CD4-positive, alpha-beta T cell treated with Interferon gamma for 1 hour (primary cell): Measurements from ENCODE around the gene HMGCR.

ENCODE experiments used
- DNase-seq: peaks from one replicate; pipeline ENCODE4 v3.0.0-alpha.2; 2020

Gene HMGCR

GRCh38 chr5:75341934-75342333 lies 4.9 kb downstream of the HMGCR start:
- DNase-seq: no peak

GRCh38 chr5:75342836-75343235 lies 5.8 kb downstream of the HMGCR start:
- DNase-seq: no peak

GRCh38 chr5:75348241-75348640 lies 11.2 kb downstream of the HMGCR start:
- DNase-seq: no peak

GRCh38 chr5:75349663-75350062 lies 12.6 kb downstream of the HMGCR start:
- DNase-seq: no peak

DNA sequence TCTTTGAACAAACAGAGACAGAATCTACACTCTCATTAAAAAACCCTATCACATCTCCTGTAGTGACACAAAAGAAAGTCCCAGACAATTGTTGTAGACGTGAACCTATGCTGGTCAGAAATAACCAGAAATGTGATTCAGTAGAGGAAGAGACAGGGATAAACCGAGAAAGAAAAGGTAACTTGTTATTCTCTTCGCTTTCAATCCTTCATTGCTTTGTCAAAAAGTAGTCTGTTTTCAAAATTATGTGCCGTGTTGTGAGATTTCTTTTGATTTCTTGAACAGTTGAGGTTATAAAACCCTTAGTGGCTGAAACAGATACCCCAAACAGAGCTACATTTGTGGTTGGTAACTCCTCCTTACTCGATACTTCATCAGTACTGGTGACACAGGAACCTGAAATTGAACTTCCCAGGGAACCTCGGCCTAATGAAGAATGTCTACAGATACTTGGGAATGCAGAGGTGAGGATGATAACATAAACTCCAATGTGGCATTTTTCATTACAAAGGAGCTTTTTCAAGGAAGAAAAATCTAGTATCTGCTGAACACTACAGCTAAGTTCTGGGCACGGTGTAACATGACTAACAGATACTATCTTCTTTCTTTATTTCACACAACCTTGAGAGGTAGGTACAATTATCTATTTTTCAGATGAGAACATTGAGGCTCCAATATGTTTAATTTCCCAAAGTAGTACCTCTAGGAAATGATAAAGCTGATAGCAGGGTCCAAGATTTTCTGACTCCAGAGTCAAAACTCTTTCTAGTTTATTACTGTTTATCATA lies 14.3 kb downstream of the HMGCR start:
- no peak for DNase-seq

- DNase-seq: no peak
Observed at GRCh38 chr5:75355236-75355635, 18.2 kb downstream of the HMGCR start.

DNA sequence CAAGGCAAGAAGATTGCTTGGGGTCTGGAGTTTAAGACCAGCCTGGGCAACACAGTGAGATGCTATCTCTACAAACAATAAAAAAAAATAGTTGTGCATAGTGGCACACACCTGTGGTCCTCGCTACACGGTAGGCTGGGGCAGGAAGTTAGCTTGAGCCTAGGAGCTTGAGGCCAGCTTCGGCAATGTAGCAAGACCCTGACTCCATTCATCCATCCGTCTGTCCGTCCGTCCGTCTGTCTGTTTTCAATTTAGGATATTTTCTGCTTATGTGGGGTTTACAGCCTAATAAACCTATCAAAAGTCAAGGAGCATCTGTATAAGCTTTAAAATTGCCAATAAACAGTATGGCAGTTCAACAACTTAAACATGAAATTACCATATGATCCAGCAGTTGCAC lies 19.7 kb downstream of the HMGCR start:
- no peak for DNase-seq

DNA sequence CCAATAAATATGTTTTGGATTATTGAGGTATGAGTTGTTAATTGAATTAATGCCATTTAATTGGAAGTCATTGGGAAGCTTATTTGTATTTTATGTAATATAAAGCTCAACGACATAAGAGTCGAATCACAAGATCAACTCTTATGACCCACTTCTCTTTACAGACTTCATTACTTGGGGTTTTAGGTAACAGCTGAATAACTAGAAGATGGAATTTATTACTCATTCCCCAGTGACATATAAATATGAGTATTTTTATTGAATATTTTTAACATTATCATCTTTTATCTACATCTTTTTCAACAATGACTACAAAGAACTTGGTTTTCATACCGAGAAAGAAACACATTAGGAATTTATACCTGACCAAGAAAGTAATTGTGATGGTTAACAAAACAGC lies 21.1 kb downstream of the HMGCR start:
- no peak for DNase-seq

DNA sequence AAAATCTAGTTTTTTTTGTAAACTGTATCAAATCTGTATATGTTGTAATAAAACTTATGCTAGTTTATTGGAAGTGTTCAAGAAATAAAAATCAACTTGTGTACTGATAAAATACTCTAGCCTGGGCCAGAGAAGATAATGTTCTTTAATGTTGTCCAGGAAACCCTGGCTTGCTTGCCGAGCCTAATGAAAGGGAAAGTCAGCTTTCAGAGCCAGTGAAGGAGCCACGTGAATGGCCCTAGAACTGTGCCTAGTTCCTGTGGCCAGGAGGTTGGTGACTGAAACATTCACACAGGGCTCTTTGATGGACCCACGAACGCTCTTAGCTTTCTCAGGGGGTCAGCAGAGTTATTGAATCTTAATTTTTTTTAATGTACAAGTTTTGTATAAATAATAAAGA lies 24.3 kb downstream of the HMGCR start:
- DNase-seq: no peak

GRCh38 chr5:75362474-75362975 lies 25.5 kb downstream of the HMGCR start:
- DNase-seq: no peak

- DNase-seq: no peak
Observed at GRCh38 chr5:75363111-75363510, 26.1 kb downstream of the HMGCR start.

DNA sequence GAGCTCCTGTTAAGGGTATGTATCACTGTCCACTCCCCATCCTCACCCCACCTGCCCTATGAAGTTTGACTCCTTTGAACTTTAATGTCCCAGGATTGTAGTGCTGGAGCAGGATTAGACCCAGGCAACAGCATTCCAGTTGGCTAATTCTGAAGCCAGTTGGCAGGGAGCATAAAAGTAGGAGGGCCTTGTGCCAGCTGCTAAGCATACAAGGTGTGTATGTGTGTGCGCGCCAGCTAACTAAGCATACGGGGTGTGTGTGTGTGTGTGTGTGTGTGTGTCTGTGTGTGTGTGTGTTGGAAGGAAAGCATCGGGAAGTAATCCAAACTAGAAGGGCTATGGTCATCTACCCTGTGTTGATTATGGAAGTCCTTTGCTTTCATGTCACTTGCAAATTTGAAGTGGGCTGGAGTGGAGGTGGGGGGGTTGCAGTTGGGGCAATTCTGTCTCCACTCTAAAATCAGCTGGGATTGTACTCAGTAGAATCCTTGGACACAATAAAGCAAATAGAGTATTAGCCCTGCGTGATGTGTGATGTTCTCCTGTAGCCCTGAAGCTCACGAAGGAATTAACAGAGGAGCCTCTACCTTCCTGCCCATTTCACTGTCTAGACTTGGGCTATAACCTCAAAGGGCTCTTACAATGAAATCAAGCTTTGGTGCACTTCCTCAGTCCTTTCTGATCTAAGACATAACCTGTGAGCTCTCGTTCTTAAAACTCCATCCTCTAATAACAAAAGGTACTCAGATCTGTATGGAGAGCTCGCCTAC lies 26.9 kb downstream of the HMGCR start:
- no peak for DNase-seq

GRCh38 chr5:75364571-75365280 lies 27.7 kb downstream of the HMGCR start:
- DNase-seq: no peak

- no peak for DNase-seq
Observed at GRCh38 chr5:75365740-75366139, 28.7 kb downstream of the HMGCR start.

DNA sequence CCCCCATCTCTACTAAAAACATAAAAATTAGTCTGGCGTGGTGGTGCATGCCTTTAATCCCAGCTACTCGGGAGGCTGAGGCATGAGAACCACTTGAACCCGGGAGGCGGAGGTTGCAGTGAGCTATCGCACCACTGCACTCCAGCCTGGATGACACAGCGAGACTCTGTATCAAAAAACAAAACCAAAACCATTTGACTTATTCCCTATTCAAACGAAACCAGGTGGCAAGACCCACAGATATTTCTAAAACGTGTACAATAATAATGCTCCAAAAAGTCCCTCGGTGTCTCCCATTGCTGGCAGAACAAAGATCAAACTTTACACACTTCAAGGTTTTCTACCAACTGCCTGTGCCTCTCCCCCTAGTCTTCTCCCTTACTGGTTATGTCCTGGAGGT lies 29.8 kb downstream of the HMGCR start:
- DNase-seq: no peak

DNA sequence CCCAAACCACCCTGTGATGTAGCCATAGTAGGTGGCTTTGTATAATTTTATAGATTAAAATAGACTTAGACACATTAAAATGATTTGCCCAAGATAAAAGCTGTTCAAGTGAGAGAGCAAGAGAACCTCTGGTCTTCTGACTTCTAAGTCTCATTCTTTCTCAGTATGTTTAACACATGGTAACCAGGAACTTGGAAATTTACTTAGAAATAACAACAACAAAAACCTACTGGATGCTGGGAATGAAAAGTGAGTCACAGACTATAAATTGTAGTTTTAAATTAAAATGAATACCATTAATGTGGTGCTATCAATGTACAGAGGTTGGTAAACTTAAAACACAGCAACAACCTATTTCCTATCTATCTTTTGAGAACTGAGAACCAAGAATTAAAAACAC lies 30.4 kb downstream of the HMGCR start:
- DNase-seq: no peak

GRCh38 chr5:75368391-75368790 lies 31.4 kb downstream of the HMGCR start:
- DNase-seq: no peak

DNA sequence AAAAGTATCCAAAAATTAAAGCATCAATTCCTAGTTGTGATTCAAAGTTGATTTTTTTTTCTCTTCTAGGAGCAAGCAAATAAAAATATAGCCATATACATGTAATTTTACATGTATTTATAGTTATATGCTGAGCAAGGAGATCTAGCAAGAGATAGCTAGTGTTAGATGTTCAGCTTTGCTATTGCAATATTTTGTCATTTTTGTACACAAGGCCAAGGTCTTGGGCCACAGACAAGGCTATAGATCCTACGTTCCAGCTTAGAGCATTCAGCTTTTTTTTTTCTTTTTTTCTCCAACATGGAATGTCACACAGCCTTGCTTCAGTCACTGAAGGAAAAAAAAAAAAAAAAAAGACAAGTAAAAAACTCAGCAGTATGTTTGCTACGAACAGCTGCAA lies 36.8 kb downstream of the HMGCR start:
- no peak for DNase-seq

DNA sequence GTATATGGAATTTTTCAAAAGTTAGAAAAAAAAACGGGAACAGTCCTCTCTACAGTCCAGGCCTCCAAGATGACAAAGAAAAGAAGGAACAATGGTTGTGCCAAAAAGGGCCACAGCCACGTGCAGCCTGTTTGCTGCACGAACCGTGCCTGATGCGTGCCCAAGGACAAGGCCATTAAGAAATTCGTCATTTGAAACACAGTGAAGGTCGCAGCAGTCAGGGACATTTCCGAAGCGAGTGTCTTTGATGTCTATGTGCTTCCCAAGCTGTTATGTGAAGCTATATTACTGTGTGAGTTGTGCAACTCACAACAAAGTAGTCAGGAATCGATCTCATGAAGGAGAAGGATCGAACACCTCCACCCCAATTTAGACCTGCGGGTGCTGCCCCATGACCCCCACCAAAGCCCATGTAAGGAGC lies 37.4 kb downstream of the HMGCR start:
- no peak for DNase-seq

DNA sequence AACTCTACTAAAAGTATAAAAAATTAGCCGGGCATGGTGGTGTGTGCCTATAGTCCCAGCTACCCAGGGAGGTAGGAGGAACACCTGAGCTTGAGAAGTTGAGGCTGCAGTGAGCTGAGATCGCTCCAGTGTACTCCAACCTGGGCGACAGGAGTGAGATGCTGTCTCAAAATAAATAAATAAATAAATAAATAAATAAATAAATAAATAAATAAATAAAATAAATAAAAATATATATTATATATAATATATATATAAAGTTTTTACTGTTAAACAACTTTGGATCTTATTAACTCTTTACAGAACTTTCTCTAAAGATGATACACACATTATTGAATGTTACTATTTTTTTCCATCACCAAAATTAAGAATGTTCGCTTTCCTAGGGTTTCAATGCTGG lies 38.4 kb downstream of the HMGCR start:
- DNase-seq: no peak

DNA sequence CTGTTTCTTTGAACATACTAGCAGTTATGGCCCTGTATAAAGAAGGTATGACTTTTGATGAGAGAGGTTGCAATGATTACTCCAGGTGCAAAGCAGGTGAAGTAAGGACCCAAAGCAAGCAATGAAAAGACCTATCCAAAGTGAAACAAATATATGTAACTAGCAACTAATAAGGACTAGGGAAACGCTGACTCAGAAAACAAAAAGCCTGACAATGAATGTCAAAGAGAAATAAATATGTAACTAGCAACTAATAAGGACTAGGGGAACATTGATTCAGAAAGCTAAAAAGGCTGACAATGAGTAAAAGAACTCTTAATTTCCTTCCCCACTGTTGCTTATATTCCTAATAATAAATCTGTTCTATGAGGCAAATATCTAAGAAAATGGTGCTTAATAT lies 43.1 kb downstream of the HMGCR start:
- no peak for DNase-seq

DNA sequence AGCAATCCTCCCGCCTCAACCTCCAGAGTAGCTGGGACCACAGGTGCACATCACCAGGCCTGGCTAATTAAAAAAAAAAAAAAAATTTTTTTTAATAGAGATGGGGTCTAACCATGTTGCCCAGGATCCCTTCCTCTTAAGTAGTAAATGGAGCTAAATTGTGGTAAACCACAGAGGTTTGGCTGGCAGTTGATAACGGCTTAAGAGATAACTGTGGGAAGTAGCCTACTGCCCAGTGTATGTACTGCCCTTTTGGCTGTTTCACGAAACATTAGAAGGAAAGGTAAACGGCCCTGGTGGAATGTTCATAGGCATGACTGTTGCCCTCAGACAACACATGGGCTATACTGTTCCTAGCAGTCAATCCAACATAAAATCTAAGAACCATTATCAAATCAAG lies 44.4 kb downstream of the HMGCR start:
- no peak for DNase-seq

- no peak for DNase-seq
Observed at GRCh38 chr5:75384218-75384617, 47.2 kb downstream of the HMGCR start.

GRCh38 chr5:75387806-75388205 lies 50.8 kb downstream of the HMGCR start:
- DNase-seq: no peak
